Activated CD8-positive, alpha-beta T cell treated with anti-CD3 and anti-CD28 coated beads for 36 hours (primary cell): Measurements from ENCODE around the gene ZNF432. TPM values are rescaled to one million over a fixed set of nuclear protein-coding genes. Genes with fewer than 3 reads are reported as not detected.
A peak's percentile ranks its signal among the peaks of the same experiment; 100 is the strongest.
"Not testable (repeated sequence)": the region's sequence is repeated elsewhere in the genome, so short reads cannot be mapped to it uniquely, and the experiment has no call there.

ENCODE experiments used
- ATAC-seq: fragments of 200-7000 bp; cut with Tn5 transposase; one replicate; pipeline ENCODE4 v1.10.0; 2021; ENCODE audit warnings: mild to moderate bottlenecking, moderate library complexity
- CTCF ChIA-PET: fragments of 350-600 bp; sonication (Branson Sonifier 250); formaldehyde crosslinking; loops from one replicate; lab custom pipeline; 2021; ENCODE audit warnings: antibody characterized with exemption; lab: Charles Lee
- POLR2A ChIA-PET: fragments of 350-600 bp; sonication (Branson Sonifier 250); formaldehyde crosslinking; loops from one replicate; lab custom pipeline; 2021; ENCODE audit warnings: antibody characterized with exemption; lab: Charles Lee
- DNase-seq: peaks from one replicate; pipeline ENCODE4 v3.0.0-alpha.2; 2020
- H3K27ac Mint-ChIP-seq: one replicate; pipeline ENCODE4 v1.8.0; 2021; ENCODE audit warnings: mild to moderate bottlenecking, mixed read lengths
- H3K27me3 Mint-ChIP-seq: one replicate; pipeline ENCODE4 v1.8.0; 2021; ENCODE audit warnings: mixed read lengths
- H3K36me3 Mint-ChIP-seq: one replicate; pipeline ENCODE4 v1.8.0; 2021; ENCODE audit warnings: low read depth, mixed read lengths
- H3K4me1 Mint-ChIP-seq: one replicate; pipeline ENCODE4 v1.8.0; 2021; ENCODE audit warnings: low read depth, mixed read lengths
- H3K4me3 Mint-ChIP-seq: one replicate; pipeline ENCODE4 v1.8.0; 2021; ENCODE audit warnings: mild to moderate bottlenecking, moderate library complexity, mixed read lengths
- H3K9me3 Mint-ChIP-seq: one replicate; pipeline ENCODE4 v1.8.0; 2021; ENCODE audit warnings: mixed read lengths
- intact Hi-C: fragments of 100-400 bp; cut with micrococcal nuclease; formaldehyde crosslinking; loops from one replicate; pipeline ENCODE4 v1.10.0; 2022
- total RNA-seq, 2 experiments: library from RNA; stranded (reverse); gene quantifications; one replicate each; pipeline ENCODE4 v1.2.3, GENCODE V29; 2021
- TF ChIP-seq, protein P1 (sequence below): fragments of 200-600 bp; IDR thresholded peaks from one replicate; pipeline ENCODE4 v1.8.0; 2022; ENCODE audit warnings: antibody characterized with exemption, mild to moderate bottlenecking

The ZNF432 gene
- total RNA-seq, 2 experiments from 2014 or later, result 15.8 to 16.3 TPM

- TF ChIP-seq, protein P1, sequence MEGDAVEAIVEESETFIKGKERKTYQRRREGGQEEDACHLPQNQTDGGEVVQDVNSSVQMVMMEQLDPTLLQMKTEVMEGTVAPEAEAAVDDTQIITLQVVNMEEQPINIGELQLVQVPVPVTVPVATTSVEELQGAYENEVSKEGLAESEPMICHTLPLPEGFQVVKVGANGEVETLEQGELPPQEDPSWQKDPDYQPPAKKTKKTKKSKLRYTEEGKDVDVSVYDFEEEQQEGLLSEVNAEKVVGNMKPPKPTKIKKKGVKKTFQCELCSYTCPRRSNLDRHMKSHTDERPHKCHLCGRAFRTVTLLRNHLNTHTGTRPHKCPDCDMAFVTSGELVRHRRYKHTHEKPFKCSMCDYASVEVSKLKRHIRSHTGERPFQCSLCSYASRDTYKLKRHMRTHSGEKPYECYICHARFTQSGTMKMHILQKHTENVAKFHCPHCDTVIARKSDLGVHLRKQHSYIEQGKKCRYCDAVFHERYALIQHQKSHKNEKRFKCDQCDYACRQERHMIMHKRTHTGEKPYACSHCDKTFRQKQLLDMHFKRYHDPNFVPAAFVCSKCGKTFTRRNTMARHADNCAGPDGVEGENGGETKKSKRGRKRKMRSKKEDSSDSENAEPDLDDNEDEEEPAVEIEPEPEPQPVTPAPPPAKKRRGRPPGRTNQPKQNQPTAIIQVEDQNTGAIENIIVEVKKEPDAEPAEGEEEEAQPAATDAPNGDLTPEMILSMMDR, result no peak
- POLR2A ChIA-PET, result no interaction called here
Measured at GRCh38 chr19:52039169-52039568, 9.5 kb downstream of the ZNF432 start.

GRCh38 chr19:52034051-52034728 lies 14.4 kb downstream of the ZNF432 start:
- DNase-seq, result no peak
- POLR2A ChIA-PET, result no interaction called here
- Mint-ChIP-seq H3K36me3 (peaks cover 86% of the 10 kb centered on the region), H3K27ac (no peak overlapping the region), H3K27me3 (no peaks in the 10 kb centered on the region), H3K9me3 (peaks cover 65% of the 10 kb centered on the region), H3K4me3 (no peak overlapping the region), H3K4me1 (no peaks in the 10 kb centered on the region)
- ATAC-seq, result no peak
- TF ChIP-seq, protein P1, result no peak
- CTCF ChIA-PET, result no interaction called here
- intact Hi-C loops, result no loop called here

More at GRCh38 chr19:52039169-52039568, 9.5 kb downstream of the ZNF432 start:
- Mint-ChIP-seq H3K9me3 (peaks cover 55% of the 10 kb centered on the region), H3K27ac (no peak overlapping the region), H3K4me1 (no peaks in the 10 kb centered on the region), H3K27me3 (no peaks in the 10 kb centered on the region), H3K36me3 (peaks cover 94% of the 10 kb centered on the region), H3K4me3 (no peak overlapping the region)
- no peak for ATAC-seq
- intact Hi-C loops, result no loop called here
- no peak for DNase-seq
- CTCF ChIA-PET, result no interaction called here

GRCh38 chr19:52028780-52029123 lies 19.9 kb downstream of the ZNF432 start:
- TF ChIP-seq, protein P1, result no peak
- Mint-ChIP-seq H3K27ac (peak overlapping the region; percentile 97), H3K36me3 (peaks cover 81% of the 10 kb centered on the region), H3K4me1 (peaks cover 13% of the 10 kb centered on the region), H3K9me3 (peaks cover 57% of the 10 kb centered on the region), H3K4me3 (peak overlapping the region; percentile 92), H3K27me3 (no peaks in the 10 kb centered on the region)
- ATAC-seq, result peak; percentile 24
- CTCF ChIA-PET, result no interaction called here
- POLR2A ChIA-PET, result interaction anchor here (1.0 to 1.9 kb wide), 4 partner anchors 16 to 50 kb away, joined by 3 to 8 read pairs (median 6); partner anchors contain the start of genes ZNF432 and ZNF615
- intact Hi-C loops, result no loop called here
- no peak for DNase-seq

DNA sequence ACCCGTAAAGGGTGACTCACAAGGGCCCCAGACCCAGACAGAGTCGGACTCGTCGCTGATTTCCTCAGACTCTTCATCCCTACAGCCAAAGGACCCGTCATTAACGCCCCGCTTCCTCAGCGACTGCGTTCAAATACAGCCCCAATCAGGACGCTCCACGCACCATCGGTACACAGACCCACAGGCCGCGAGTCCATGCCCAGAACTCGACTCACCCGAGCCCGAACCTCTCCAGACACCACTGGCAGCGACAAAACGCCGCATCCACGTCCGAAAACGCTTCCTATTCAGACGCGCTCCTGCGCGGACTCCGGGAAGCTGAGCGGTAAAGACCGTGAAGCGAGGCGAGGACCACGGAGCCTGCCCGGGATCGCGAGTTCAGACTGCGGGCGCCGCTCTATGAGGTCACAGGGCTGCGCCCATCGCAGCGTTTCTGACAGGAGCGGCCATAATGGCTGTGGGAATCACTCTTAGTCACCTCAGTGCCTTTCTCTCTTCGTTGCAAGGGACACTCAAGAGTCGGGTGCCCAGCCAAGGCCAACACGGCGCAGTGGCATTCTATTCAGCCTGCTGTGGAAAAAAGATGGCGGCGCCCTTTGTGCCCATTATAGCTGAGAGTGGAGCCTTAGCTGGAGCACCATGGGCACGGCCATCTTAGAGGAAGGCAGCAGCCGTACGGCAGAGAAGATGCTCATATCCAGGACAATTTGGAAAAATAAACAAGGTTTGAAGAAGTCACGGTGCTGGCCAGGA lies 20.4 kb downstream of the ZNF432 start, which contains the start of gene ZNF614:
Gene ZNF614 (minus strand): TSS at position 353 of the 753 bp plus-strand sequence. CDS start 2,634 bp downstream, outside the sequence.
- ChIA-PET CTCF (no interaction called here), POLR2A (interaction anchor here (1.0 to 1.9 kb wide), 4 partner anchors 17 to 49 kb away, joined by 3 to 8 read pairs (median 6); partner anchors contain the start of genes ZNF432 and ZNF615)
- Mint-ChIP-seq H3K27me3 (no peaks in the 10 kb centered on the region), H3K4me3 (peak within 1 kb of the TSS; percentile 92), H3K36me3 (peaks cover 81% of the 10 kb centered on the region), H3K4me1 (peaks cover 13% of the 10 kb centered on the region), H3K27ac (peak within 1 kb of the TSS; percentile 97), H3K9me3 (peaks cover 57% of the 10 kb centered on the region)
- peak; percentile 95 for ATAC-seq
- TF ChIP-seq, protein P1, result no peak
- intact Hi-C loops, result no loop called here
- peak; percentile 91 for DNase-seq

DNA sequence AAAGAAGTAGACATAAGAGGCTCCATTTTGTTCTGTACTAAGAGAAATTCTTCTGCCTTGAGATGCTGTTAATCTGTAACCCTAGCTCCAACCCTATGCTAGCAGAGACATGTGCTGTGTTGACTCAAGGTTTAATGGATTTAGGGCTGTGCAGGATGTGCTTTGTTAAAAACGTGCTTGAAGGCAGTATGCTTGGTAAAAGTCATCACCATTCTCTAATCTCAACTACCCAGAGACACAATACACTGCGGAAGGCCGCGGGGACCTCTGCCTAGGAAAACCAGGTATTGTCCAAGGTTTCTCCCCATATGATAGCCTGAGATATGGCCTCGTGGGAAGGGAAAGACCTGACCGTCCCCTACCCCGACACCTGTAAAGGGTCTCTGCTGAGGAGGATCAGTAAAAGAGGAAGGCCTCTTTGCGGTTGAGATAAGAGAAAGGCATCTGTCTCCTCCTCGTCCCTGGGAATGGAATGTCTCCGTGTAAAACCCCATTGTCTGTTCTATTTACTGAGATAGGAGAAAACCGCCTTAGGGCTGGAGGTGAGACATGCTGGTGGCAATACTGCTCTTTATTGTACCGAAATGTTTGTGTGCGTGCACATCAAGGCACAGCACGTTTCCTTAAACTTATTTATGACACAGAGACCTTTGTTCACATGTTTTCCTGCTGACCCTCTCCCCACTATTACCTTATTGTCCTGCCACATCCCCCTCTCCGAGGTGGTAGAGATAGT lies 22.2 kb downstream of the ZNF432 start:
- ATAC-seq, DNase-seq, H3K27ac Mint-ChIP-seq, intact Hi-C loops, CTCF ChIA-PET, H3K4me3 Mint-ChIP-seq, POLR2A ChIA-PET, H3K27me3 Mint-ChIP-seq: not testable (repeated sequence)
- Mint-ChIP-seq H3K9me3 (peaks cover 58% of the 10 kb centered on the region), H3K4me1 (peaks cover 13% of the 10 kb centered on the region), H3K36me3 (peaks cover 85% of the 10 kb centered on the region)

DNA sequence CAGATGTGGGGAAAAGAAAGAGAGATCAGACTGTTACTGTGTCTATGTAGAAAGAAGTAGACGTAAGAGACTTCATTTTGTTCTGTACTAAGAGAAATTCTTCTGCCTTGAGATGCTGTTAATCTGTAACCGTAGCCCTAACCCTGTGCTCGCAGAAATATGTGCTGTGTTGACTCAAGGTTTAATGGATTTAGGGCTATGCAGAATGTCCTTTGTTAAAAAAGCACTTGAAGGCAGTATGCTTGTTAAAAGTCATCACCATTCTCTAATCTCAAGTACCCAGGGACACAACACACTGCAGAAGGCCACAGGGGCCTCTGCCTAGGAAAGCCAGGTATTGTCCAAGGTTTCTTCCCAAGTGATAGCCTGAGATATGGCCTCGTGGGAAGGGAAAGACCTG lies 24.2 kb downstream of the ZNF432 start:
- H3K36me3 Mint-ChIP-seq, result peaks cover 87% of the 10 kb centered on the region
- H3K27me3 Mint-ChIP-seq, CTCF ChIA-PET, H3K4me3 Mint-ChIP-seq, DNase-seq, ATAC-seq, H3K27ac Mint-ChIP-seq, intact Hi-C loops: not testable (repeated sequence)
- POLR2A ChIA-PET, result interaction anchor here (0.7 kb wide), 1 partner anchor 16 kb away, joined by 3 read pairs; the partner anchor contains the start of gene ZNF615
- H3K9me3 Mint-ChIP-seq, result peaks cover 62% of the 10 kb centered on the region
- H3K4me1 Mint-ChIP-seq, result peaks cover 16% of the 10 kb centered on the region
